Right kidney (tissue), 1 donor: ENCODE results near the gene USP2.
"Not testable (repeated sequence)": the region's sequence is repeated elsewhere in the genome, so short reads cannot be mapped to it uniquely, and the experiment has no call there.

Experiments
- DNase-seq: peaks from one replicate; pipeline ENCODE4 v3.0.0-alpha.2; 2016

USP2 gene

GRCh38 chr11:119414321-119414720 is 32.8 kb upstream of the USP2 start:
- no peak for DNase-seq

GRCh38 chr11:119412072-119412471 is 30.6 kb upstream of the USP2 start:
- no peak for DNase-seq

GRCh38 chr11:119410501-119410900 is 29.0 kb upstream of the USP2 start:
- DNase-seq: no peak

GRCh38 chr11:119409731-119410130 is 28.2 kb upstream of the USP2 start:
- DNase-seq: no peak

GRCh38 chr11:119406005-119406404 is 24.5 kb upstream of the USP2 start:
- no peak for DNase-seq

- DNase-seq: not testable (repeated sequence)
Measured at GRCh38 chr11:119405448-119405847, 24.0 kb upstream of the USP2 start.

GRCh38 chr11:119404872-119405271 is 23.4 kb upstream of the USP2 start:
- no peak for DNase-seq

- no peak for DNase-seq
Measured at GRCh38 chr11:119403021-119403420, 21.5 kb upstream of the USP2 start.

- DNase-seq: no peak
Measured at GRCh38 chr11:119402470-119402869, 21.0 kb upstream of the USP2 start.

GRCh38 chr11:119400860-119401259 is 19.4 kb upstream of the USP2 start:
- no peak for DNase-seq

- DNase-seq: no peak
Measured at GRCh38 chr11:119397740-119398139, 16.2 kb upstream of the USP2 start.

- DNase-seq: no peak
Measured at GRCh38 chr11:119396835-119397234, 15.3 kb upstream of the USP2 start.

GRCh38 chr11:119391275-119391674 is 9.8 kb upstream of the USP2 start:
- DNase-seq: no peak

- DNase-seq: no peak
Measured at GRCh38 chr11:119389611-119390254, 8.2 kb upstream of the USP2 start.

- no peak for DNase-seq
Measured at GRCh38 chr11:119388103-119388502, 6.6 kb upstream of the USP2 start.

- DNase-seq: no peak
Measured at GRCh38 chr11:119384332-119384731, 2.8 kb upstream of the USP2 start.

- not testable (repeated sequence) for DNase-seq
Measured at GRCh38 chr11:119382513-119382912, 1.0 kb upstream of the USP2 start.

- no peak for DNase-seq
Measured at GRCh38 chr11:119382101-119382500, 611 bp upstream of the USP2 start.

GRCh38 chr11:119380827-119381180 is 686 bp downstream of the USP2 start:
- DNase-seq: no peak

- DNase-seq: no peak
Measured at GRCh38 chr11:119380160-119380826, 1.2 kb downstream of the USP2 start.

- DNase-seq: no peak
Measured at GRCh38 chr11:119378851-119379465, 2.5 kb downstream of the USP2 start.

- no peak for DNase-seq
Measured at GRCh38 chr11:119377961-119378667, 3.4 kb downstream of the USP2 start.
